H1 (cell line): ENCODE data around the gene ENTREP3. TPM values are rescaled to one million over a fixed set of nuclear protein-coding genes. Genes with fewer than 3 reads are reported as not detected.

Experiments used
- BCL11A ChIP-seq, 2 experiments: IDR thresholded peaks; one replicate each; pipeline ENCODE4 v1.6.1; 2011; ENCODE audit warnings: low read depth in 2 of 2, low read length in 2 of 2, mild to moderate bottlenecking in 2 of 2
- CEBPB ChIP-seq: IDR thresholded peaks from 2 replicates; pipeline ENCODE4 v1.6.1; 2012; ENCODE audit warnings: low read depth, low read length
- CHD1 ChIP-seq: IDR thresholded peaks from 2 replicates; pipeline ENCODE4 v1.6.1; 2012; ENCODE audit warnings: low read depth, low read length, improper control_type of control experiment
- EZH2 ChIP-seq: fragments of 200-600 bp; sonication (generic); IDR thresholded peaks from 2 replicates; pipeline ENCODE4 v1.7.1; 2012; ENCODE audit warnings: low read depth, mild to moderate bottlenecking, moderate library complexity, low read length, inconsistent platforms; ENCODE audit not compliant: severe bottlenecking
- GTF2F1 ChIP-seq: IDR thresholded peaks from 2 replicates; pipeline ENCODE4 v1.6.1; 2012; ENCODE audit warnings: low read depth, low read length, improper control_type of control experiment, borderline replicate concordance
- HDAC6 ChIP-seq: IDR thresholded peaks from one replicate; pipeline ENCODE4 v1.7.1; 2012; ENCODE audit warnings: low read depth, mild to moderate bottlenecking, inconsistent platforms, low read length, moderate library complexity
- MAFK ChIP-seq: IDR thresholded peaks from 2 replicates; pipeline ENCODE4 v1.6.1; 2012; ENCODE audit warnings: low read depth, mild to moderate bottlenecking, improper control_type of control experiment, low read length
- MAX ChIP-seq: IDR thresholded peaks from 2 replicates; pipeline ENCODE4 v1.6.1; 2012; ENCODE audit warnings: inconsistent platforms
- NRF1 ChIP-seq: IDR thresholded peaks from 2 replicates; pipeline ENCODE4 v1.6.1; 2011; ENCODE audit warnings: mild to moderate bottlenecking, low read depth, low read length, improper control_type of control experiment
- POLR2A ChIP-seq, 2 experiments: IDR thresholded peaks; 1 replicate in 1 of 2; 2 replicates in 1 of 2; pipeline ENCODE4 v1.6.1; 2011; ENCODE audit warnings: low read depth in 2 of 2, low read length in 2 of 2, mild to moderate bottlenecking in 2 of 2; ENCODE audit errors: control extremely low read depth in 1 of 2
- POLR2AphosphoS5 ChIP-seq: IDR thresholded peaks from 2 replicates; pipeline ENCODE4 v1.6.1; 2011; ENCODE audit warnings: low read depth, low read length
- RNF2 ChIP-seq: fragments of 200-900, 300-1000 bp; sonication (generic); IDR thresholded peaks from 2 replicates; pipeline ENCODE4 v1.7.1; 2016; ENCODE audit warnings: borderline replicate concordance, low read depth, mild to moderate bottlenecking, antibody characterized with exemption, low read length; ENCODE audit not compliant: poor library complexity, severe bottlenecking; ENCODE audit errors: missing control alignments
- SP1 ChIP-seq: IDR thresholded peaks from 2 replicates; pipeline ENCODE4 v1.6.1; 2011; ENCODE audit warnings: low read depth, low read length
- SP2 ChIP-seq: IDR thresholded peaks from 2 replicates; pipeline ENCODE4 v1.6.1; 2012; ENCODE audit warnings: mild to moderate bottlenecking, low read length, inconsistent platforms
- SP4 ChIP-seq: IDR thresholded peaks from 2 replicates; pipeline ENCODE4 v1.6.1; 2012; ENCODE audit warnings: low read length, inconsistent platforms
- TBP ChIP-seq: IDR thresholded peaks from 2 replicates; pipeline ENCODE4 v1.6.1; 2011; ENCODE audit warnings: low read depth, low read length, improper control_type of control experiment
- TEAD4 ChIP-seq: IDR thresholded peaks from 2 replicates; pipeline ENCODE4 v1.6.1; 2012; ENCODE audit warnings: low read depth, low read length, inconsistent platforms, mixed read lengths
- ZNF274 ChIP-seq: IDR thresholded peaks from 2 replicates; pipeline ENCODE4 v1.7.0; 2012; ENCODE audit warnings: low read length, borderline replicate concordance; ENCODE audit errors: extremely low read depth
- polyA plus RNA-seq, 7 experiments: library from polyadenylated mRNA; depleted of rRNA in 3 of 7; stranded (reverse) in 5 of 7; unstranded in 2 of 7; fragments of >200 nt in 5 of 7; fragments of 200-250 nt in 2 of 7; gene quantifications; 1 replicate in 5 of 7; 2 replicates in 1 of 7; 4 replicates in 1 of 7; pipeline versions ENCODE4 v1.2.1 to v1.2.3, GENCODE V29; 2011 to 2013; ENCODE audit warnings: missing spikeins in 2 of 7, mixed read lengths in 2 of 7
- total RNA-seq: library from RNA; stranded (reverse); fragmentation: NEBNext Ultra II Directional; extraction: Animal tissue kit (Norgen Biotek cat#: 25700); gene quantifications from 2 replicates; pipeline ENCODE4 v1.2.1, GENCODE V29; 2021
- TF ChIP-seq, protein P1 (sequence below): IDR thresholded peaks from 2 replicates; pipeline ENCODE4 v1.6.1; 2012; ENCODE audit warnings: inconsistent platforms

The ENTREP3 gene
- total and polyA plus RNA-seq, 2 of the 8 experiments (the other 6 are each of a cell fraction or from before 2014, with no cell fraction given), result 22.8 to 52.2 TPM

DNA sequence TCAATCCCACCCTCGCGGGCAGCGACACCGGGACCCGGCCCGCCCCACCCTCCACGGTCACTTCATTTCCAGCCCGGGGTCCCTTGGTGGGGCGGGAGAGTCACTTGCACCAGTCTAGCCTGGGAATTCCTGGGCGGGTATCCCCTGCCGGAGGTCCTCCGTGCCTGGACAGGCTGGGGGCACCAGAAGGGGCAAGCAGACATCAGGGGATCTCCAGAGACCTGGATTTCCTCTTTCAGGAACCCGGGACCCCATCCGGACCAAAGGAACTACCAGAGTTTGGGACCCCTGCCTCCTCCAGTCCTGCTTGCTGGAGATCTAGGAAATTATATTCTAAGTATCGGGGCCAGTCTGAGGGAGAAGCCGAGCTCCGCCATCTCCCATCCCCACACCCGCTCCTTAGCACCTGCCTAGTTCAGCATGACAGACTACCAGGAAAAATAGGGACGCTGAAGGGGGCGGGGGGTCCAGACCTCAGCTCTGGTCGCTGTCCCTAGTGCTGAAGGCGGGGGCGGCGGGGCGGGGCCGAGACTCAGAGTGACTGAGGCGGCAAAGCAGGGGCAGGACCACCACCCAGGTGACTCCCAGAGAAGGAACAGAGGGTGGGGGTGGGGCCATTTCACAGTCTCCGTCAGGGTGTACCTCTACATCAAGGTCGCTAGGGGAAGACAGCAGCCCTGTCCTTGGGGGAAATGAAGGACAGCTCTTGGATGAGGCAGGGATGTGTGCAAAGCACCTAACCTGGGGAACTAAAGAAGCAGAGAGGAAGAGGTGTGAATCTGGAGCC lies 22.8 kb upstream of the ENTREP3 start (continued):
- TF ChIP-seq TEAD4 (no peak), NRF1 (no peak), EZH2 (no peak), HDAC6 (no peak), BCL11A (IDR thresholded peaks at IDR 0.05; ENCODE audit: low read depth in 2 of 2, low read length in 2 of 2) (no peak), RNF2 (no peak), SP1 (no peak), GTF2F1 (no peak), SP4 (no peak), CEBPB (no peak), POLR2A (IDR thresholded peaks at IDR 0.05; ENCODE audit: control extremely low read depth in 1 of 2, low read depth in 2 of 2, low read length in 2 of 2) (no peak), POLR2AphosphoS5 (no peak), SP2 (no peak), TBP (no peak), MAFK (no peak), CHD1 (no peak), ZNF274 (no peak), MAX (peak; percentile 53; the same call in 1 of the 2 replicates)
- TF ChIP-seq, protein P1, sequence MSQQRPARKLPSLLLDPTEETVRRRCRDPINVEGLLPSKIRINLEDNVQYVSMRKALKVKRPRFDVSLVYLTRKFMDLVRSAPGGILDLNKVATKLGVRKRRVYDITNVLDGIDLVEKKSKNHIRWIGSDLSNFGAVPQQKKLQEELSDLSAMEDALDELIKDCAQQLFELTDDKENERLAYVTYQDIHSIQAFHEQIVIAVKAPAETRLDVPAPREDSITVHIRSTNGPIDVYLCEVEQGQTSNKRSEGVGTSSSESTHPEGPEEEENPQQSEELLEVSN, result no peak
